HG02610 (cell line): ENCODE data around the gene FUCA1.
"Not testable (repeated sequence)": the region's sequence is repeated elsewhere in the genome, so short reads cannot be mapped to it uniquely, and the experiment has no call there.

Experiments used
- ATAC-seq: cut with Tn5 transposase; IDR thresholded peaks from one replicate; pipeline ENCODE4 v1.9.1; 2021; ENCODE audit warnings: mild to moderate bottlenecking, moderate library complexity; ENCODE audit not compliant: unreplicated experiment

Gene FUCA1

DNA sequence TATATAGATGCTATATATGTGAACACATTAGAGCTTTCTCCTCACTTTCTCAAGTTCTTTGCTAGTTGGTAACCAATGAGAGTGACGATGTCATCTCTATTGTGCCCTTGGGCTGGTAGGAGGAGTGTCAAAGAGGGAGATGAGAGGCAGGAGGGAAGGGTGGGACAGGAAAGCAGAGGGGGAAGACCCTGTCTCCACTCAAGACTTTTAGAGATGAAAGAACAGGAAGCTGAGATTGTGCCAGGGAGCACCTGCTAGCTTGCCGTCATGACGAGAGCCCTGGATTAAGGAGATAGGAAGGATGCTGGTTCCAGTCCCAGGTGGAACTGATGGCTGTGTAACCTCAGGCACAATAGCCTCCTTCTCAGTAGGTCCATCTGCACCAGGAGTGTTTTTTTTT, 28.4 kb upstream of the FUCA1 start:
- no peak for ATAC-seq

GRCh38 chr1:23895993-23896392, 27.9 kb upstream of the FUCA1 start:
- no peak for ATAC-seq

- ATAC-seq, result no peak
These were observed 27.0 kb upstream of the FUCA1 start for GRCh38 chr1:23895082-23895481.

DNA sequence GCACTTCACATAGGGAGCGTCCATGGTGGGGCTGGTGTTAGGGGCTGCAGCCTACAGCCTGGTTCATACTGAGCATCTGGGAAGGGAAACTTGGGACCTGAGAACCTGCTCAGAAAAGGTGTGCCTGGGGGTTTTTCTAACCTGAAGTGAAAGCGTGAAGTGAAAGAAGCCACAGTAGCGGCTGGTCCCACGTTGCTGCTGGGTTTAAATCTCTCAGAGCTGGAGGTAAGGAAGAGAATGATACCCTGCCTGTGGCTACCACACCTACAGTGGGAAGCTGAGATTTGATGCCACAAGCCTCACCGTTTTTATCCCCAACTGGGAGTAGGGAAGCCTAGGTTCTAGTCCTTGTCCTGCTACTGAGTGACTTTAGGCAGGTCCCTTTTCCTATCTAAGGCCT, 21.0 kb upstream of the FUCA1 start:
- peak; percentile 60 for ATAC-seq

GRCh38 chr1:23885222-23885621, 17.1 kb upstream of the FUCA1 start:
- no peak for ATAC-seq

DNA sequence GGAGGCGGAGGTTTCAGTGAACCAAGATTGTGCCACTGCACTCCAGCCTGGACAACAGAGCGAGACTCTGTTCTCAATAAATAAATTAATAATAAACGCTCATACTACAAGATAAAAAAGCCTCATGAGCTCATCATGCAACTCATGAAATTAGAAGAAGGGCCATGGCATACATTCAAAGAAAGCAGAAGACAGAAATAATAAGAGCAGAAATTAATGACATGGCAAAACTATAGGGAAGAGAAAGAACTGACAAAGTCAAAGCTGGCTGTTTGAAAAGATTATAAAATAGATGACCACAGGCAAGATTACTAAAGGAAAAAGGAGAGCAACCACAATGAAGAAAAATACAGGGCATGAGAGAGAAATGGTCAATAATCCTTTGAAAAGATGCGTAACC, 14.7 kb upstream of the FUCA1 start:
- ATAC-seq, result no peak

- ATAC-seq, result no peak
These were observed 11.7 kb upstream of the FUCA1 start for GRCh38 chr1:23879809-23880208.

DNA sequence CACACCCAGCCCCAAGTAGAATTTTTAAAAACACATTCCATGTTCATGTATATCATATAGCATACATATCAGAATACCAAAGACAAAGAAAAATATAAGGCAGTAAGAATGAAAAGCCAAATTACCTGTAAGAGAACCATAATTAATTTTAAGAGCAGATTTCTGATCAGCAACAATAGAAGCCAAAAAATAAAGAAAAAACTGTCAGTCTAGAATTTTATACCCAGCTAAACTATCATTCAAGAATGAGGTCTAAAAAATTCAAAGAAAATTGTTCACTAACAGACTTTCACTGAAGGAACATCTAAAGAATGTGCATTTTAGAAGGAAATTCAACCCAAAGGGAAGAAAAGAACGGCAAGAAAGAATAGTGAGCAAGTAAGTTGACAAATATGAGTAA, 10.6 kb upstream of the FUCA1 start:
- ATAC-seq, result no peak

GRCh38 chr1:23875382-23875781, 7.3 kb upstream of the FUCA1 start:
- ATAC-seq, result no peak

DNA sequence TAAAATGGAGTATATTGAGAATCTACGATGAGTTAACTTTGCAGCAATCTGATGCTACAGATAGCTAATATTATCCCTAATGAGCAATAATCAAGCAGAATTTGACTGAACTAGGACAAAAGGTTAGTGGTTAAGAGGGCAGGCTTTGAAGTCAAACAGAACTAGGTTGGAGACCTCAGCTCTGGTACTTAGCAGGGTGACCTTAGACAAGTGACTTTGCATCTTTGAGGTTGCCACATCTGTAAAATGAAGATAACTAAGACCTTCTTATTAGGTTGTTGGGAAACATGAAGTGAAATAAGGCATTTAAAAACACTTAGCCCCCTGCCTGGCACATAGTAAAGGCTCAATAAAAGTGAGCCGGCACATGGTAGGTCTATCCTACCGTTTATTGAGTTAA, 4.3 kb upstream of the FUCA1 start:
- no peak for ATAC-seq

GRCh38 chr1:23869051-23869450, 961 bp upstream of the FUCA1 start:
- ATAC-seq, result no peak

DNA sequence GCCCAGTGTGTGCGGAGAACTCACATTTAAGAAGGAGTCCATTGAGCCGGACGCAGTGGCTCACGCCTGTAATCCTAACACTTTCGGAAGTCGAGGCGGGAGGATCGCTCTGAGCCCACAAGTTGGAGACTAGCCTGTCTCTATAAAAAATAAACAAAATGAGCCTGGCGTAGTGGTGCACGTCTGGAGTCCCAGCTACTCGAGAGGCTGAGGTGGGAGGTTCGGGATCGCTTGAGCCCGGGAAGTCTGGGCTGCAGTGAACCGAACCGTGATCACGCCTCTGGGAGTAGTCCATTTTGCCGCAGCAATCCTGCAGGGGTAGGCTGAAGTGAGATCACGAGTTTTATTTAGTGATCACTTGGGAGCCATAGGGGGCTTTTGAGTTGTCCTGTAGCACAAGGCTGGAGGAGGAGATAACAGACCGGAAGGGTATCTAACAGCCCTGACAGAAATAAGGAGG, 497 bp upstream of the FUCA1 start:
- ATAC-seq, result peak; percentile 6

GRCh38 chr1:23867542-23867894, 572 bp downstream of the FUCA1 start:
- ATAC-seq, result no peak

- ATAC-seq, result no peak
These were observed 2.6 kb downstream of the FUCA1 start for GRCh38 chr1:23865543-23865930.

GRCh38 chr1:23864801-23865542, 3.1 kb downstream of the FUCA1 start:
- ATAC-seq, result no peak

DNA sequence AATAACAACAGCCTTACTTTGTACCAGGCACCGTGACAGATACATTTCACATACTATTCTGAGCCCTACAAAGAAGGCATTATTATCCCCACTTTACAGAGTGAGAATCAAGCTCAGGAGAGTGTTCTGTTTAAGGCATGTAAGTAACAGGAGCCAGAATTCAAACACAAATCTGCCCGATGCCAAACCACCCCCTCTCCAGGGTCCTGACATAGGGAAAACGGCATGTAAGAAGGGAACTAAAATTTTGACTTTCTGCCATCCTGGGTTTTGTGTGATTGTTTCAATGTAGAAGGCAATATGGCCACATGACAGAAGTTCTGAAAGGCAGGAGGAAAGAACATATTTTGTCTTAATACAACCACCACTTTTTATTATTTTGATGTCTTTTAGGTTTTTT, 5.5 kb downstream of the FUCA1 start:
- no peak for ATAC-seq

GRCh38 chr1:23854568-23854967, 13.5 kb downstream of the FUCA1 start:
- ATAC-seq, result no peak

DNA sequence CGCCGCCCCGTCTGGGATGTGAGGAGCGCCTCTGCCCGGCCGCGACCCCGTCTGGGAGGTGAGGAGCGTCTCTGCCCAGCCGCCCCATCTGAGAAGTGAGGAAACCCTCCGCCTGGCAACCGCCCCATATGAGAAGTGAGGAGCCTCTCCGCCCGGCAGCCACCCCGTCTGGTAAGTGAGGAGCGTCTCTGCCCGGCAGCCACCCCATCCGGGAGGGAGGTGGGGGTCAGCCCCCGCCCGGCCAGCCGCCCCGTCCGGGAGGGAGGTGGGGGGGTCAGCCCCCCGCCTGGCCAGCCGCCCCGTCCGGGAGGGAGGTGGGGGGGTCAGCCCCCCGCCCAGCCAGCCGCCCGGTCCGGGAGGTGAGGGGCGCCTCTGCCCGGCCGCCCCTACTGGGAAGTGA, 15.0 kb downstream of the FUCA1 start:
- not testable (repeated sequence) for ATAC-seq

GRCh38 chr1:23851406-23851805, 16.7 kb downstream of the FUCA1 start:
- ATAC-seq, result not testable (repeated sequence)

- no peak for ATAC-seq
These were observed 19.1 kb downstream of the FUCA1 start for GRCh38 chr1:23848673-23849616.

GRCh38 chr1:23847482-23848095, 20.5 kb downstream of the FUCA1 start:
- ATAC-seq, result not testable (repeated sequence)

GRCh38 chr1:23845163-23845562, 22.9 kb downstream of the FUCA1 start:
- no peak for ATAC-seq
